ENCODE results near the gene NGEF.
"Not testable (repeated sequence)": the region's sequence is repeated elsewhere in the genome, so short reads cannot be mapped to it uniquely, and the experiment has no call there.

Gene NGEF

GRCh38 chr2:232926431-232926939, 86.6 kb downstream of the NGEF start:
- DNase-seq = no peak

DNA sequence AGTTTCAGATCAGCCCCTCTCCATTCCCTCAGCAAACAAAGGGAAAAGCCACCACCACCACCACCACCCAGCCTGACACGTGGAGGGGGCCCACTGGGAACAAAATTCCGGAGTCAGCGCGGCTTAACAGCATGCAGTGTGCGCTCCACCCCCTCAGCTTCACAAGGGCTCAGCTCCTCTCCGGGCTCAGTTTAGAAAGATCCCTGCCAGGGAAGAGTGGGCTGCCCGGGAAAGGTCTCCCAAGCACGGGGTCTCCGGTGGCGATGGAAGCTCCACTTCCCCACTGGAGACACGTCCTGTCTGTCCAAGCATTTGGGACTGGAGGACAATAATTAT, 87.3 kb downstream of the NGEF start:
- DNase-seq = no peak

DNA sequence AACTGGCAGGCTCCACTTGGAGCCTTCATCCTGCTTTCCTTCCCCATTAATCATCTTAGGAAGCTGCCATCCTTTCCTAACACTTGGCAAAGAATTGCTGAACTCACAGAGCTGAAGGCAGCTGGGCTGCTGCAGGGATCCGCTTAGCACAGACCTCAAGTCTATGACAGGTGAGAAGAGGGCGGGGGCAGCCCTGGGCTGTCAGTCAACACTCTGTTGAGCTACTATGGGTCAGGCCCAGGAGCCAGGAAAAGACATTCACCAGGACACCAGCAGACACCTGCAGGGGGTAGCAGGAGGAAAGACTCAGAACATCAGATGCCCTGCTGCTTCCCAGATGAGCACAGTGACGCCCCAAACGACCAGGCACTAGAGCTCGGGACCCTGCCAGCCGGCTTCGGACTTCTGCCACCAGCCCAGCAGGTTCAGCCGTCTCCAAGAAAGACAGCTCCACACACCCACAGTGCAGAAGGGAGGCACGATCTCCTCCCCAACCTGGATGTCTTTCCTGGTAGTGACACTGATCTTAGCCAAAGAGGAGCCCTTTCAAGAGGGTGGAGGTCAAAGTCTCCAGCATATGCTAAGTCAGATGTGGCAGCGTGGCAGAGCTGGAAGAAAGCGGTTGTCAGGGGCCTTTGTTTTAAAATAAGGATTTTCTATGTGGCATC, 87.8 kb downstream of the NGEF start:
- DNase-seq = no peak

DNA sequence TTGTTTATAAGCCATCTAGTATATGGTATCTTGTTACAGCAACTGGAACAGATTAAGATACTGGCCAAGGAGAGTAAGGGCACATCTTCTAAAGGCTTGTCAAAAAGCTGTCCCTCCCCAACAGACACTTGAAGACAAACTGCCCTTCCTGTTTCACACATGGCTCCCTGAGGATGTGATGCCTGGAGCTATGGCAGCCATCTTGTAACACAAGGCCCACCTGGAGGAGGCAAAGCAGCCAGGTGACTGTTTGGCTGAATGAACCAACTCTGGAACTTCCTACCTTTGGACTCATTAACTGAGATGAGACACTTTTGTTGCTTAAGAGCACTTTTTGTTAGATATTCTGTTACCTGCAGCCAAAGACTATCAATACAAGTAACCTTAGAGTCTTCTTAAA, 88.6 kb downstream of the NGEF start:
- no peak for DNase-seq

DNA sequence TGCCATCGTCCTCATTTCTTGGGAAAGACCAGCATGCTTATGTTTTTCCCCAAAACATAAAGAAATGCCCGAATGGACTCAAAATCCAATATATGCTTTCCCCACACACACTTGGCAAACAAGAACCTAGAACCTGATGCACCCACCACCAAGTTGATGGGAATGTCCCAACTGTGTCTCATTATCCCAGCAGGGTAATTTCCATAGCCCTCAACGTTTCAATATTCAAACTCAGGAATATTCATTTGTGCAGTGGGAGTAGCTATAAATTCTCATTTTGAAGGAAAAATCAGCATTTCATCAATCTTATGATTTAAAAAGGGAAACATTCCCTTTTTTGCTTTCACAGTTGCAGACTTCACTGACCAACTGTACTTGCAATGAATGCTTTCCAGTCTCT, 92.3 kb downstream of the NGEF start:
- no peak for DNase-seq

DNA sequence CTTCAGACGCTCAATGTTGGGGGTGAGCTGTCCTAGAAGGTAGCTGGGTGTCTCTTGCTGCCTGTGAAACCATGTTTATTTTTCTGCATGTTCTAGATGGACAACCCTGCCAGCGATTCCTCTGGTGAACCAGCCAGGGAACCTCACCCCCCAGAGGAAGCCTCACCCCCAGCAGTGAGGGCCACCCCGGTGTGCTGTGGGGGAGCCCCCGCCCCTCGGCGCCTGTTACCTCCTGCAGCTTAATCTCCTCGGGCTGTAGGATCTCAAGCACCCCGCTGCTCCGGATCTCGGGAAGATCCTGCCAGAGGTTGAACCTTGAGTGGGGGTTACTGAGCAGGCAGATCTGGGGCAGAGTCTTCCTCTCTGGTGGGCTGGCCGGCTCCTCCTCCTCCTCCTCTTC, 93.0 kb downstream of the NGEF start:
- no peak for DNase-seq

DNA sequence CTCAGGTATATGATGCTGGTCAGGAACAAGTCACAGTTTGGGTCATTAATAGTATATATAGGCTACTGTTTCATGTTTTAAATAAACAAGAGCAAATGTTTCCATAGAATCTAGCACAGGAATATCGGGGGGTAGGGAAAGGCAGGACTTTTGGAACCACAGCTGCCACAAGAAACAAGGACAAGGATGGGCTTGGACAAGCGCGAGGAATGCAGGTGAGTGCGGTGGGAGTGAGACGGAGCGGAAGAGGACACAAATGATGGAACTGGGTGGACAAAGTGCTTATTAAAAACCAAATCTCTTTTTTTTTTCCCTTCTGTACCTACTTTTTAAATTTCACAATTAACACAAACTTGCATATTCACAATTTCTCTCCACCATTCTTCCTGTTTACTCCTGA, 93.9 kb downstream of the NGEF start:
- no peak for DNase-seq

DNA sequence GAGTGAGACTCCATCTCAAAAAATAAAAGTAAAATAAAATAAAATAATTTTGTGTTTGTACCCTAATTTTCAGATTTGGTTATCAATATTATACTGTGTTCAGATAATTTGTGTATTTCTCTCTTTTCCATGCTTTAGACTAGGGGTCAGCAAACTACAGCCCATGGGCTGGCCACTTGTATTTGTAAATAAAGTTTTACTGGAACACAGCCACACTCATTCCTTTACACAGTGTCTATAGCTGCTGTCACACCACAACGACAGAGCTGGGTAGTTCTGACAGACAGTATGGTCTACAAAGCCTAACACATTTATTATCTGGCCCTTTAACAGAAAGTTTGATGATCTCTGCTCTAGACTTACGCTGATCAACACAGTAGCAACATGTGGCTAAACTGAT, 99.2 kb downstream of the NGEF start:
- DNase-seq = no peak

- DNase-seq = no peak
These were observed 101.3 kb downstream of the NGEF start for GRCh38 chr2:232911712-232912277.

GRCh38 chr2:232910376-232910775, 102.7 kb downstream of the NGEF start:
- no peak for DNase-seq

DNA sequence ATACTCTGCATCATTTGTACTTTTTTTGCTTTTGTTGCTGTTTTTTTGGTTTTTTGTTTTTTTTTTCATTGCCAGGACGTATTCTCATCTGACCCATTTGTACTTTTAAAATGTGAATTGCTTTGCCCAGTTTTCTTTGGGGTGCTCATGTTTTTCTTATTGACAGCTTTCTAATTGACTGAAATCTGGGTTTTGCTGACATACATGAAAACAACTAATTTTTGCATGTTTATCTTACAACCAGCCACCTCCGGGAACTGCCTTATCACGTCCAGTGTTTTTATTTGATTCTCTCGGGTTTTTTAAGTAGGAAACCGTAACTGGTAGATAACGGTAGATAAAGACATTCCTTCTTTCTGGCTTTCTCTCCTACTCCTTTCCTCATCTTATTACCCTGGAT, 104.4 kb downstream of the NGEF start:
- DNase-seq = no peak

DNA sequence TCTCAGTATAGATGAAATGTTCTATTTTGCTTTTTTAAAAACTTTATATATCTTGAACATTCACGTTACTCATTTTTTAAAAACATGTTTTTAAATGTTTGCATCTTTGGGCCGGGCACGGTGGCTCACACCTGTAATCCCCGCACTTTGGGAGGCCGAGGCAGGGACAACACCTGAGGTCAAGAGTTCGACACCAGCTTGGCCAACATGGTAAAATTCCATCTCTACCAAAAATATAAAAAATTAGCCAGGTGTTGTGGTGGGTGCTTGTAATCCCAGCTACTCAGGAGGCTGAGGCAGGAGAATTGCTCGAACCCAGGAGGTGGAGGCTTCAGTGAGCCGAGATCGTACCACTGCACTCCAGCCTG, 105.4 kb downstream of the NGEF start:
- not testable (repeated sequence) for DNase-seq

GRCh38 chr2:232906867-232907717, 106.0 kb downstream of the NGEF start:
- DNase-seq = not testable (repeated sequence)

DNA sequence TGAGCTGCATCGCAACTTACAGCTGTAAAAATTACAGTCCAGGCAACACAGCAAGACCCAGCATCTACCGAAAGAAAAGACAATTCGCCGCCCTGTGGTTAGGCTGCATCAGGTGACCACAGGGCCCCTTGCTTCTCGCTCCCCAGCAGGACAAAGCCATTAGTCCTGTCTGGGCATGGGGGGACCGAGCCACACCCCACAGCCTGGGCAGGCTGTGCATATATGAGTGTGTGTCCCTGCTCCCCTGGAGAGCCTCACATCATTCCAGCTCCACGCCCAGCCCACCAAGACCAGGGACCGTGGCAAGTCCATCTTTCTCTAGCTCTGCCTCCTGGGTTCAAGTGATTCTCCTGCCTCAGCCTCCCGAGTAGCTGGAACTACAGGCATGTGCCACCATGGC, 109.1 kb downstream of the NGEF start:
- no peak for DNase-seq

- DNase-seq = peak; percentile 62
These were observed 111.1 kb downstream of the NGEF start for GRCh38 chr2:232901736-232902578.

GRCh38 chr2:232900811-232901735, 112.0 kb downstream of the NGEF start:
- DNase-seq = no peak

GRCh38 chr2:232898592-232899543, 114.2 kb downstream of the NGEF start:
- DNase-seq = no peak

DNA sequence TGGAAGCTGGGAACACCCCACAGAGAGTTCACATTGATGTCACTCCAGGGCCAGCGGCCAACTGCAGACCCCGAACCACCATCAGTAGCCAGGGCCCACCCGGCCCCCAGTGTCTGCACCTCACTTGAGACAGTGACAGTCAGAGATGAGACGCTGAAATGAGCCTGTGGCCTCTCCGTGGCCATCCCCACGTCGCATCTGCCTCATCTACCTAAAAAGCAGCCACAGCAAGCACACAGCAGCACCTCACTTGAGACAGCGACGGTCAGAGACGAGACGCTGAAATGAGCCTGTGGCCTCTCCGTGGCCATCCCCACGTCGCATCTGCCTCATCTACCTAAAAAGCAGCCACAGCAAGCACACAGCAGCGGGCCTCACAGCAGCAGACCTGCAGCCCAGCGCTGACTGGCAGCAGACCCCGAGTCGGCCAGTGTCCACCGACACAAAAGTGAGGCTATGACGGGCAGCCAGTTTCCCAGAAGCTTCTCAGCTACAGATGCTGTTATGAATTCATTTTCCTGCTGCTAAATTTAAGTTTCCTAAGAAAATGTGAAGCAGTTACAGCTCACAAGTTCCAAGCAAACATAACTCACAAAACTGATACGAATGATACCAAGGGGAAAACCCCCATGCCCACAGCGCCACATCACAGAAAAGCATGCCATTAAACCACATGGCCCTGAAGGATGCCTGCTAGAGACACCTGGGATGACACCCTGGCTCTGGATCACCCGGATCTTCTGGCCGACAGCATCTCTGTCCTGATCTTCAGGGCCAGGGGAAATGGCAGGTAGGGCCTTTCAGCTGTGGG, 115.3 kb downstream of the NGEF start:
- no peak for DNase-seq

DNA sequence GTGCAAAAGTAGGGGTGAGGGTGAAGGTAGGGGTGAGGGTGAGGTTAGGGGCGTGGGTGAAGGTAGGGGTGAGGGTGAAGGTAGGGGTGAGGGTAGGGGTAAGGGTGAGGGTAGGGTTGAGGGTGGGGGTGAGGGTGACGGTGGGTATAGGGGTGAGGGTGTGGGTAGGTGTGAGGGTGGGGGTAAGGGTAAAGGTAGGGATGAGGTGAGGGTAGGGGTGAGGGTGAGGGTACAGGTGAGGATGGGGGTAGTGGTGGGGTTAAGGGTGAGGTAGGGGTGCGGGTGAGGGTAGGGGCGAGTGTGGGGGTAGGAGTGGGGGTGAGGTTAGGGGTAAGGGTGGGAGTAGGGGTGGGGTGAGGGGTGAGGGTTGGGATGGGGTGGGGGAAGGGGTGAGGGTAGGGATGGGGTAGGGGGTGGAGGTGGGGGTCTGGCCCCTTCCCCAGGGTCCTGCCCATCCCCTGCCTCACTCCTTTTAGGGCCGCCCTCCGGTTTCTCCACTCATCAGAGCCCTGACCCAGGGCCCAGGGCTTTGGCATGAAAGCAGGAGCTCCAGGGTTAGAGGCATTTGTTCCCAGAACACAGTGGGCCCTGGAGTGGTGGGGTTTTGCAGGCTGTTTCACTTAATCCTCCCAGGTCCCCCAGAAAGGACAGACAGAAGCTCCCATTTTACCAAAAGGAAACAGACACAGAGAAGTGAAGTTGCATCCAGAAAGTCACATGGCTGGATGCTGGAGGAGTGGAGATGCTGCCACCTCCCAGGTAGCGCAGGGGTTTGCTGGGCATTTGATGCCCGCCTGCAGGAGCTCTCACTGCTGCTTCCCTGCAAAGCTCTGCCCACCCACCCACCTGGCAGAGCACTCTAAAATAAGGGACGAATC, 116.1 kb downstream of the NGEF start:
- DNase-seq = no peak
